Activated CD8-positive, alpha-beta T cell treated with anti-CD3 and anti-CD28 coated beads for 36 hours (primary cell): ENCODE data around the gene DYNLT5. TPM values are rescaled to one million over a fixed set of nuclear protein-coding genes. Genes with fewer than 3 reads are reported as not detected.

Experiments used
- ATAC-seq: fragments of 200-7000 bp; cut with Tn5 transposase; one replicate; pipeline ENCODE4 v1.10.0; 2021; ENCODE audit warnings: mild to moderate bottlenecking, moderate library complexity
- CTCF ChIA-PET: fragments of 350-600 bp; sonication (Branson Sonifier 250); formaldehyde crosslinking; loops from one replicate; lab custom pipeline; 2021; ENCODE audit warnings: antibody characterized with exemption; lab: Charles Lee
- POLR2A ChIA-PET: fragments of 350-600 bp; sonication (Branson Sonifier 250); formaldehyde crosslinking; loops from one replicate; lab custom pipeline; 2021; ENCODE audit warnings: antibody characterized with exemption; lab: Charles Lee
- DNase-seq: peaks from one replicate; pipeline ENCODE4 v3.0.0-alpha.2; 2020
- H3K27ac Mint-ChIP-seq: one replicate; pipeline ENCODE4 v1.8.0; 2021; ENCODE audit warnings: mild to moderate bottlenecking, mixed read lengths
- H3K27me3 Mint-ChIP-seq: one replicate; pipeline ENCODE4 v1.8.0; 2021; ENCODE audit warnings: mixed read lengths
- H3K36me3 Mint-ChIP-seq: one replicate; pipeline ENCODE4 v1.8.0; 2021; ENCODE audit warnings: low read depth, mixed read lengths
- H3K4me1 Mint-ChIP-seq: one replicate; pipeline ENCODE4 v1.8.0; 2021; ENCODE audit warnings: low read depth, mixed read lengths
- H3K4me3 Mint-ChIP-seq: one replicate; pipeline ENCODE4 v1.8.0; 2021; ENCODE audit warnings: mild to moderate bottlenecking, moderate library complexity, mixed read lengths
- H3K9me3 Mint-ChIP-seq: one replicate; pipeline ENCODE4 v1.8.0; 2021; ENCODE audit warnings: mixed read lengths
- intact Hi-C: fragments of 100-400 bp; cut with micrococcal nuclease; formaldehyde crosslinking; loops from one replicate; pipeline ENCODE4 v1.10.0; 2022
- total RNA-seq, 2 experiments: library from RNA; stranded (reverse); gene quantifications; one replicate each; pipeline ENCODE4 v1.2.3, GENCODE V29; 2021
- TF ChIP-seq, protein P1 (sequence below): fragments of 200-600 bp; IDR thresholded peaks from one replicate; pipeline ENCODE4 v1.8.0; 2022; ENCODE audit warnings: antibody characterized with exemption, mild to moderate bottlenecking

DYNLT5 gene
- total RNA-seq, 2 experiments from 2014 or later, result not detected

DNA sequence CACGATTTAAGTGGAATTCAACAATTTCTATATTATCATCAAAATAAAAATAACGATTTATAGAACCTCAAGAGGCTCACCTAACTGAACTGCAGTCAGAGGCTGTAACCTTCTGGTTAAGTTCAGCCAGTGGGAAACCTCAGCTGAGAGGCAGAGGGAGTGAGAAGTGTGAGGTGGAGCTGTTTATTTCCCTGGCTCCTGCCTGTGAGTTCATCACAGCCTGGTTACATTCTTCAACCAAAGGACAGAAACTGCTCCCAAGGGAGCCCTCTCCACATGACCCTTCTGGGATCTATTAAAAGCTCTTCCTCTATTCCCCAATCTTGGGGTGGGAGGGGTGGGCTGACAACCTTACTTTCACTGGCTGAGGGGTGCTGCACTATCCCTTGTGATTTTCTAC, 22.2 kb downstream of the DYNLT5 start:
- DNase-seq (no peak), ATAC-seq (no peak)
- peaks cover 21% of the 10 kb centered on the region for H3K4me1 Mint-ChIP-seq
- intact Hi-C loops, result no loop called here
- TF ChIP-seq, protein P1, sequence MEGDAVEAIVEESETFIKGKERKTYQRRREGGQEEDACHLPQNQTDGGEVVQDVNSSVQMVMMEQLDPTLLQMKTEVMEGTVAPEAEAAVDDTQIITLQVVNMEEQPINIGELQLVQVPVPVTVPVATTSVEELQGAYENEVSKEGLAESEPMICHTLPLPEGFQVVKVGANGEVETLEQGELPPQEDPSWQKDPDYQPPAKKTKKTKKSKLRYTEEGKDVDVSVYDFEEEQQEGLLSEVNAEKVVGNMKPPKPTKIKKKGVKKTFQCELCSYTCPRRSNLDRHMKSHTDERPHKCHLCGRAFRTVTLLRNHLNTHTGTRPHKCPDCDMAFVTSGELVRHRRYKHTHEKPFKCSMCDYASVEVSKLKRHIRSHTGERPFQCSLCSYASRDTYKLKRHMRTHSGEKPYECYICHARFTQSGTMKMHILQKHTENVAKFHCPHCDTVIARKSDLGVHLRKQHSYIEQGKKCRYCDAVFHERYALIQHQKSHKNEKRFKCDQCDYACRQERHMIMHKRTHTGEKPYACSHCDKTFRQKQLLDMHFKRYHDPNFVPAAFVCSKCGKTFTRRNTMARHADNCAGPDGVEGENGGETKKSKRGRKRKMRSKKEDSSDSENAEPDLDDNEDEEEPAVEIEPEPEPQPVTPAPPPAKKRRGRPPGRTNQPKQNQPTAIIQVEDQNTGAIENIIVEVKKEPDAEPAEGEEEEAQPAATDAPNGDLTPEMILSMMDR, result no peak
- ChIA-PET CTCF (interaction anchor here (0.6 to 2.0 kb wide), 3 partner anchors 9 to 375 kb away, joined by 3 to 5 read pairs (median 3); no protein-coding TSS in a partner anchor), POLR2A (no interaction called here)
- no peak overlapping the region for H3K27ac Mint-ChIP-seq
- no peak overlapping the region for H3K4me3 Mint-ChIP-seq
- H3K27me3 Mint-ChIP-seq, result peaks cover 2% of the 10 kb centered on the region
- no peaks in the 10 kb centered on the region for H3K9me3 Mint-ChIP-seq
- H3K36me3 Mint-ChIP-seq, result no peaks in the 10 kb centered on the region

DNA sequence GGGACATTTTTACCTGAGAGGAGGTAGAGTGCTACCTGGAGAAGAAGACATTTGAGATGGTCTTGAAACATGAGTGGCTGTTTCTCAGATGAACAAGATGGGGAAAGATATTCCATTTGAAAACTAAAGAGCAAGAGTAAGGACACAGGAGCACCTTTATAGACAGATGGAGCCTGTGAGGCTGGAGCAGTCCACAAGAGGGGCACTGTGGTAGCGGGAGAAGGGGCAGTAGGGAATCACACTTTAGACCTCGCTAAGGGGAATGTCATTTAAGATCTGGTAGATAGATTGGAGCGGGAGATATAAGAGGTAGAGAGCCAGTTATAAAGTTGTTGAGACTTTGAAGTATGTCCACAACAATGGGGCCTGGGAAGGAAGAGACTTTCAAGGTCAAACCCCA, 23.4 kb downstream of the DYNLT5 start:
- Mint-ChIP-seq H3K4me3 (no peak overlapping the region), H3K36me3 (no peaks in the 10 kb centered on the region), H3K27ac (no peak overlapping the region), H3K4me1 (peaks cover 9% of the 10 kb centered on the region), H3K9me3 (no peaks in the 10 kb centered on the region), H3K27me3 (peaks cover 3% of the 10 kb centered on the region)
- TF ChIP-seq, protein P1, result no peak
- intact Hi-C loops, result no loop called here
- DNase-seq (no peak), ATAC-seq (no peak)
- ChIA-PET CTCF (interaction anchor here (1.0 to 2.0 kb wide), 2 partner anchors 11 to 374 kb away, joined by 3 to 5 read pairs; no protein-coding TSS in a partner anchor), POLR2A (no interaction called here)

GRCh38 chr1:66777831-66778230, 25.6 kb downstream of the DYNLT5 start:
- H3K36me3 Mint-ChIP-seq, result no peaks in the 10 kb centered on the region
- TF ChIP-seq, protein P1, result no peak
- H3K27me3 Mint-ChIP-seq, result peaks cover 3% of the 10 kb centered on the region
- POLR2A ChIA-PET, result interaction anchor here (0.7 kb wide), 1 partner anchor 631 kb away, joined by 3 read pairs; no protein-coding TSS in a partner anchor
- H3K27ac Mint-ChIP-seq, result no peak overlapping the region
- H3K9me3 Mint-ChIP-seq, result no peaks in the 10 kb centered on the region
- DNase-seq, result no peak
- intact Hi-C loops, result no loop called here
- ATAC-seq, result no peak
- no peaks in the 10 kb centered on the region for H3K4me1 Mint-ChIP-seq
- CTCF ChIA-PET, result interaction anchor here (1.3 to 1.4 kb wide), 2 partner anchors 9 to 13 kb away, joined by 3 read pairs; no protein-coding TSS in a partner anchor
- H3K4me3 Mint-ChIP-seq, result no peak overlapping the region

DNA sequence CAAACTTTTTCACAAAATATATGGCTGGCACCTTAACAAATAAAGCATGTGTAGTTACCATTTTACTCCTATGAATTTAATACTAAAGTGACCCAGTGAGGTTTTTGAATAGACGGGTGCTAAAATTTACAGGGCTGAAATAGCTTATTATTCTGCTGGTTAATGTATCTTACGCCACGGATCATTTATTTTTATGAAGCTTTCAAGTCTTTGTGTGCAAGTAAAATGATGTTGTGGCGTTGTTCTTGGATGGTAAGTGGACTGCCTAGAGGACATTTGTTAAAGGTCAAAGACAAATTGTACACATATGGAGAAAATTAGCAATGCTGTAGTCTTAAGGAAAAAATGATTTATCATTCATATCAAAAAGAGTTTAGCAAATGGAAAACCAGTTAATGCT, 26.0 kb downstream of the DYNLT5 start:
- DNase-seq (no peak), ATAC-seq (no peak)
- H3K4me3 Mint-ChIP-seq, result no peak overlapping the region
- H3K4me1 Mint-ChIP-seq, result no peaks in the 10 kb centered on the region
- TF ChIP-seq, protein P1, result no peak
- no peaks in the 10 kb centered on the region for H3K36me3 Mint-ChIP-seq
- peaks cover 3% of the 10 kb centered on the region for H3K27me3 Mint-ChIP-seq
- no peaks in the 10 kb centered on the region for H3K9me3 Mint-ChIP-seq
- CTCF ChIA-PET, result interaction anchor here (1.3 to 1.4 kb wide), 2 partner anchors 9 to 13 kb away, joined by 3 read pairs; no protein-coding TSS in a partner anchor
- no peak overlapping the region for H3K27ac Mint-ChIP-seq
- POLR2A ChIA-PET, result interaction anchor here (0.7 kb wide), 1 partner anchor 630 kb away, joined by 3 read pairs; no protein-coding TSS in a partner anchor
- intact Hi-C loops, result no loop called here

GRCh38 chr1:66778969-66779368, 26.7 kb downstream of the DYNLT5 start:
- POLR2A ChIA-PET, result no interaction called here
- Mint-ChIP-seq H3K36me3 (no peaks in the 10 kb centered on the region), H3K4me3 (no peak overlapping the region), H3K27ac (no peak overlapping the region), H3K4me1 (no peaks in the 10 kb centered on the region), H3K27me3 (peaks cover 3% of the 10 kb centered on the region), H3K9me3 (no peaks in the 10 kb centered on the region)
- intact Hi-C loops, result no loop called here
- TF ChIP-seq, protein P1, result no peak
- ATAC-seq (no peak), DNase-seq (no peak)
- CTCF ChIA-PET, result interaction anchor here (1.0 to 1.3 kb wide), 2 partner anchors 9 to 371 kb away, joined by 3 read pairs; no protein-coding TSS in a partner anchor
